GM18511 (cell line): ENCODE measurements around the gene CDK1.
"Not testable (repeated sequence)": the region's sequence is repeated elsewhere in the genome, so short reads cannot be mapped to it uniquely, and the experiment has no call there.

Experiments used
- ATAC-seq: cut with Tn5 transposase; IDR thresholded peaks from one replicate; pipeline ENCODE4 v1.9.1; 2021; ENCODE audit warnings: mild to moderate bottlenecking, moderate library complexity; ENCODE audit not compliant: unreplicated experiment

The CDK1 gene

DNA sequence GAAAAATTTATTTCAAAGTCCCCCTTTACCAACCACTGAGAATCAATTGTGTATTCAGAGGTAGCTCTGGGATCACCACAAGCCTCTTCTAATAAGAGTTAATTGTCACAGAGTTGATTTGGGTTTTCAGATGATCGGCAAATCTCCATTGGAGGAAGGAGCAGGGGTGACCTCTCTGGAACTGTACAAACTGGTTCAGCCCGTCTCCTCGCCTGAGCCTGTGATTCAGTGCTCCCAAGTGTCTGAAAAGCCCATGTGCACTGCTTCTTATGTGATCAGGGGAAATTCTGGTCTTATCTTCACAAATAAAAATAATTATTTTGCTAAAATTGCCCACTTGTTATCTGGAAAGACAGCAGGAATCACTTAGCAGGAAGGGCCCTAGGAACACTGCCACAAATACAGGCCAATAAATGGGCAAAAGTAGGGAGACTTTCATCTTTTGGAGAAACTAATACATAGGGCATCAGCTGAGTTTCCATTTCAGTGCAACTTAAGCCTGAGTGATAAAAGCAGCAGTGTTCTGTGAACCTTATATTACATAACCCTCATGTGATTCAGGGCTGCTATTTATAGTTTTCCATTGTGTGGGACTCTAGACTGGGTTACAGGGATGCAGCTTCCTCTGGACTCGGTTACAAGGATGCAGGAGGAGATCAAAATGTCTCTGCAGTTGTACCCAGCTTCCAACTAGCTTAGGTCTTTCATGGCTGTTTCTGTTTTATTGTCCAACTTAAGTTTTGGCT is 32.3 kb downstream of the CDK1 start:
- no peak for ATAC-seq

DNA sequence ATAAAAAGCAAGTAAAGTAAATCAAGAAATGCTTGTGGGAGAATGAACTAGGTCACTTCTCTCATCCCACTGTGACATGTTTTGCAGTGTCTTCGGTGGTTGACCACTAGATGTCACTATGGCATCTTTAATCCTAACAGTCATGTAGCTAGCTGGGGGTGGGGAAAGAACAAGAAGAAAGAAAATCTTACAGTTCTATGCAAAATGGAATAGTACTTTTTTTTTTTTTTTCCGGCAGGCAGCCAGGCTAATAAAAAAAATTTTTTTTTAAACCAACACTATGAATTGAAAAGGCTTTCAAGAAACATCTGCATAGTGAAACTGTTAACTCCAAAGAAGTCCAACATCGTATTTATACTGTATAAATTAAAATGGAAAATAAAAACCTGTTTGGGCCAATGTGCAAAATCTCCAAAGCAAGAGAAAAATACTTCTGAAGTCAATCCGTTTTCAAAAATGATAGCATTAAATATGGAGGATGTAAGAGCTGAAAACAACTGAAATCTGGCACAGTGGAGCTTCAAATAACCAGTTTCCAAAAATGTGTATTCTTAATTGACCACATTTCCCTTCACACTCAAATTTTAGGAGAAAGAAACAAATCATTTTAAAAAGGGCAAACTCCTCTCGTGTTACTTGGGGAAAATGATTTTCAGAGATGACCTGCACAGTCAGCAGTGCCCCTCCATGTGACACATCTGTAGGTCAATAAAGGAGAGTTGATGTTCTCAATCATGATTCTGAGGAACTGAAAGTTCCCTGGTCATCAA is 38.5 kb downstream of the CDK1 start:
- ATAC-seq, result peak; percentile 83

DNA sequence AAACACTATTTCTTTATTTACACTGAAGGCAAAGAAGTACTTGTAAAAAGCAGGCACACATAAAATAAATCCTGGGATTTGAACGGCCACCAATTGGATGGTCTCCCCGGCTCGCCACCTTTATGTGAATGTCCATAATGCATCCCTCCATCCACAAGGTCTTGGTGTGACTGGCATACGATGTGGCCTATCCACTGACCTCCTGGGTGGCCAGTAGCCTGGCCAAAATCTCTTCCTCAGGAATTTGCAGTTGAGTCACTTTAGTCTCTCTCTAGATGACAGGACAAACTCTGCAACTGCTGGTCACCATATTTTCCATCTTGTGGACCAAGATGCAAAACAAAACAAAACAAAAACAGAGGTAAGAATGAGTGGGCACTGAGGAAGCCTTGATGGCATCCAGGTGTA is 39.1 kb downstream of the CDK1 start:
- no peak for ATAC-seq

- no peak for ATAC-seq
These were observed 40.0 kb downstream of the CDK1 start for GRCh38 chr10:60818134-60818770.

GRCh38 chr10:60819271-60819670 is 41.0 kb downstream of the CDK1 start:
- ATAC-seq, result no peak

DNA sequence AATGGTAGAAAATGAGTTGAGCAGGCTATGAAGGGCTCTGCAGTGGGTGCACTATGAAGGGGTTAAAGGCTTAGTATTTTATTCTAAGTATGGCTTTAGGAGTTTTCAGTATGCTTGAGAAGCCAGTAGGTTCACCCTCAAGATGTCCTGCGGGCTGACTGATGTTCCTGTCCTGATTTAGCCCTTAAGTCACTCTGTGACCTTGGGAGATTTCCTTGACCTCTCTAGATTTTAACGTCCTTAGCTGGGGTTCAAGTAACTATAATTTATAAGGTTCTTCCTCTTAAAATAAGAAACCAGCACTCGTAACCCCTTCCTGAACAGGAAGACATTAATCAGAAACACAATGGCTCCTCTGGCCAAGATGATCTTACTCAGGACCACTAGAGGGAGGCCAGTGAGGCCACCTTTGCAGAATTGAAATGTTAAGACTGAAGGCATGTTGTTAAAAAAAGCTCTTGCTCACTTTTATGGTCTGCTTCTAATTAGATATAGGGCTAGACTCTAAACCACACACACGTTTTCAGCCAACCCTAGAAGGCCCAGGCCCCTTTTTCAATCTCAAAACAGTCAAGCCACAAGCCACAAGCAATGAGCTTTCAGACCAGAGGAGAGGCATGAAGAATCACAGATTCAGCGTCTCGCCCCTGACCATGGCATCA is 41.9 kb downstream of the CDK1 start:
- ATAC-seq, result peak; percentile 78

DNA sequence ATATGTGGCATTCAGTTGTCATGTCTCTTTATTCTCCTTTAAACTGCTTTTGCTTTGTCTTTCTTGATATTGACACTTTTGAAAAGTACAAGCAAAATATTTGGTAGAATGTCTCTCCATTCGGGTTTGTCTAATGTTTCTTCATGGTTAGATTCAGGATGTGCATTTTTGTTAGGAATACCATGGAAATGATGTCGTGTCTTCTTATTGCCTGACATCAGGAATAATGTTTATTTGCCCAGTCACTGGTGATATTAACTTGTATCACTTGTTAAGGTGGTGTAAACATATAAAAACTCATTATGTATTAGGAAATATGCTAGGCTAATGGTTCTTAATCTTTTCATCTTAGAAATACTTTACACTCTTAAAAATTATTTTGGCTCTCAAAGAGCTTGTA is 43.4 kb downstream of the CDK1 start:
- ATAC-seq, result no peak

DNA sequence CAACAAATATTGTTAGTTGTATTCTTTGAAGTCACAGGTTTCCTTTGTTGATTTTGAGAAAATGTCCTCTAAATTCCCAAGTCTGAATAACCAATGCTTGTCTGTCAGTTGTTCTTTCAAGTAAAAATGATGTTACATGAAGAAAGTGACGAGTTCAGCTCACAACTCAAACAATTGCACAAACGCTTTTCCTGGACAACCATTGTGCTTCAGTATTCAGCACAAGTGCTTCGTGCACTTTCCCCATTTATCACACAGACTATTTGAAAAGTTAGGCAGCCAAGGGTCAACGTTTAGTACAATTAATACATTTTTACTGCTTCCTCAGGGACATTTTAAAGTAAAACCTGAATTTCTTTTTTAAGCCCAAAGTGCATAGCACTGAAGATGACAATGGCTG is 44.5 kb downstream of the CDK1 start:
- no peak for ATAC-seq

DNA sequence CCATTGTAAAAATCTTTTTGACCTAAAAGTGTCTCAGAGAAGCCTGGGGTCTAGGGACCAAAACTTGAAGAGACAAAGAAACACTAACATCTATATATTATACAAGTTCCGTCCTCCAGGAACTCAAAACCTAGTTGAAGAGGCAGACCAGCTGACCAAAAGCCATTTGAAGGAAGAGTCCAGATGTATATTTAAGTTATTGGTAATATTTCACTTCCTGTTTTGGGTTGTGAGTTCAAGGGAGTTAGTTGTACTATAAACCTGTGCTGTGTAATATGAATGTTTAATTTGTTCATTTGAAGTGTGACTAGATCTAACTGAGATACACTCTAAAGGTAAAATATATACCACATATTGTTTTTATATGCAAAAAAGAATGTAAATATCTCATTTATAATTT is 45.0 kb downstream of the CDK1 start:
- no peak for ATAC-seq

- no peak for ATAC-seq
These were observed 47.2 kb downstream of the CDK1 start for GRCh38 chr10:60825520-60825919.

- no peak for ATAC-seq
These were observed 49.7 kb downstream of the CDK1 start for GRCh38 chr10:60827791-60828488.

DNA sequence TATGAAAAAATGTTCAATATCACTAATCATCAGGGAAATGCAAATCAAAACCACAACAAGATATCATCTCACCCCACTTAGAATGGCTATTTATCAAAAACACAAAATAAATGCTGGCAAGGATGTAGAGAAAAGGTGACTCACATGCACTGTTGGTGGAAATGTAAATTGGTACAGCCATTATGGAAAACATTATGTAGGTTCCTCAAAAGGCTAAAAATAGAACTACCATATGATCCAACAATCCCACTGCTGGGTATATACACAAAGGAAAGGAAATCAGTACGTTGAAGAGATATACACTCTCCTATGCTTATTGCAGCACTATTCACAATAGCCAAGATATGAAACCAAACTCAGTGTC is 50.2 kb downstream of the CDK1 start:
- ATAC-seq, result no peak

- not testable (repeated sequence) for ATAC-seq
These were observed 53.9 kb downstream of the CDK1 start for GRCh38 chr10:60832136-60832535.

GRCh38 chr10:60834401-60834800 is 56.1 kb downstream of the CDK1 start:
- no peak for ATAC-seq

DNA sequence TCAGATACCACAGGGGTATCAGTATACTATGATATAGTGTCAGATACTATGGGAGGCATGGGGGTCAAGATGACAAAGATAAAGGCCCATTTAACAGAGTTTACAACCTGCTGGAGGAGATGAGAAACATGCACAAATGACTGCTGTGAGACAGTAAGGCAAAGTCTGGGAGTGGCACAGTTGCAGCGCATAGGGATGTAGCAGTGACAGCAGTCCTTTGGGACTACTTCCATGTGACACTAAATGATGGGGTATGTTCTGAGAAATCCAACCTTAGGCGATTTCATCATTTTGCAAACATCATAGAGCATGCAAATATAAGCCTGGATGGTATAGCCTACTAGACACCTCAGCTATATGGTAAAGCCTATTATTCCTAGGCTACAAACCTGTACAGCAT is 56.8 kb downstream of the CDK1 start:
- ATAC-seq, result no peak

DNA sequence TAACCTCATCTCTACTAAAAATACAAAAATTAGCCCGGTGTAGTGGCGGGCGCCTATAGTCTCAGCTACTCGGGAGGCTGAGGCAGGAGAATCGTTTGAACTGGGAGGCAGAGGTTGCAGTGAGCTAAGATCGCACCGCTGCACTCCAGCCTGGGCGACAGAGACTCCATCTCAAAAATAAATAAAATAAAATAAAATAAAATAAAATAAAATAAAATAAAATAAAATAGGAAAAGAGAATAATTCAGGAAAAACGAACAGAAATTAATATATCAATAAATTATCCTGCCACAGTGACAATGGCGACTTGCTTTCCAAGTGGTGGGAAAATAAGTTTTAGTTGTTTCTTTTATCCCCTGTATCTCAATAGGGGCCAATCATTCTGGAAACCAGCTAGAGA is 62.9 kb downstream of the CDK1 start:
- ATAC-seq, result not testable (repeated sequence)

DNA sequence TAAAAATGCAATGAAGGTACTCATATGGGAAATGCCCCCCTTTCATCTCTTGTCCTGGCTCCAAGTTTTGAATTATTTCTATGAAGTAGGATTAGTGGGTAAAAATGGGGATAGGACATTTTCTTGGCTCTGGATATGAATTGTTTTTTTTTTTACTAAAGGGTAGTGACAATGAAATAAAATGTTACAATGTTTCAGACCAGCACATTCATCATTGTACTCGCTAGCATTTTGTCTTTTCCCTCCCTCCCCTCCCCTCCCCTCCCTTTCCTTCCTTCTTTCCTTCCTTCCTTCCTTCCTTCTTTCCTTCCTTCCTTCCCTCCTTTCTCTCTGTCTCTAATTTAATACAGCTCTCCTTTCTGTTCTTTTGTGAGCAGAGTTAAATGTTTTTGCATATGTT is 64.4 kb downstream of the CDK1 start:
- ATAC-seq, result no peak
